GM23248 (cell line): ENCODE results near the gene TGM2.

Experiments used
- EZH2 ChIP-seq: fragments of 200-600 bp; sonication (generic); IDR thresholded peaks from 2 replicates; pipeline ENCODE4 v1.6.1; 2018; ENCODE audit warnings: antibody characterized with exemption, mild to moderate bottlenecking; ENCODE audit not compliant: insufficient read depth, poor library complexity, severe bottlenecking
- EZH2phosphoT487 ChIP-seq: fragments of 200-600 bp; sonication (generic); IDR thresholded peaks from 2 replicates; pipeline ENCODE4 v1.6.1; 2018; ENCODE audit warnings: antibody characterized with exemption, moderate library complexity, mild to moderate bottlenecking, low read depth; ENCODE audit not compliant: insufficient read depth

GRCh38 chr20:38111366-38112232, 53.5 kb downstream of the TGM2 start:
- TF ChIP-seq EZH2phosphoT487: no peak
- no peak for TF ChIP-seq EZH2
